Measurements from ENCODE around the gene ZNF687. TPM values are rescaled to one million over a fixed set of nuclear protein-coding genes. Genes with fewer than 3 reads are reported as not detected.

The ZNF687 gene
- total and polyA plus RNA-seq, 2 of the 4 experiments (the other 2 are of a cell fraction), result 5.7 to 10.8 TPM

DNA sequence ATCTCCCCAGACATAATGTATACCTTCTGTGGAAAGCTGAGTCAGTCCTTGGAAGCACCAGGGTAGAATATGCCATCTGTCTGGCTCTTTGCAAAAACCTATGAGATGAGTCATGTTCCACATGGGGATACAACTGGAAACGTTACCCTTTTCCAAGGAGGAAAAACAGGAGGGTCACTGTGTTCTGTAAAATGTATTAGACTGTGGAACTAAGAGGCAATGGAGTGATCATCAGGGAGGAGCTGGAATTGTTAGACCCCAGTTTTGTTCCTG is 43.7 kb upstream of the ZNF687 start:
- Histone ChIP-seq H4K20me1 (ENCODE audit: insufficient read depth, low read length) (peaks cover 19% of the 10 kb centered on the region; the same call in 1 of the 2 replicates), H3K27ac (ENCODE audit: insufficient read depth, low read length) (no peak overlapping the region), H2BK20ac (ENCODE audit: low read depth, low read length) (no peak overlapping the region), H4K5ac (ENCODE audit: low read depth, low read length) (no peak overlapping the region), H3K4me2 (ENCODE audit: low read depth, low read length) (no peak overlapping the region; the same call in 1 of the 2 replicates), H2AK5ac (ENCODE audit: low read depth, low read length) (no peak overlapping the region), H3K4me1 (ENCODE audit: control insufficient read depth, insufficient read depth, low read length) (peaks cover 6% of the 10 kb centered on the region), H3K9ac (ENCODE audit: low read depth, low read length) (no peak overlapping the region), H3K18ac (ENCODE audit: low read depth, low read length) (no peak overlapping the region), H3K79me1 (ENCODE audit: low read depth in 1 of 2, low read length in 2 of 2) (peaks cover 8 to 42% of the 10 kb centered on the region in 2 experiments; a peak in 3 of 4 replicates), H4K91ac (ENCODE audit: insufficient read depth, low read depth, low read length) (no peak overlapping the region), H3K9me3 (ENCODE audit: control insufficient read depth, insufficient read depth, low read length) (no peaks in the 10 kb centered on the region), H2BK5ac (ENCODE audit: low read depth, low read length, poor library complexity, severe bottlenecking) (peak overlapping the region; percentile 78), H2BK15ac (ENCODE audit: low read depth, low read length) (no peak overlapping the region), H3K23ac (ENCODE audit: low read depth, low read length) (0 out of 2 replicates have a peak overlapping the region, but pooled peaks have one; percentile 29), H3K56ac (ENCODE audit: extremely low read depth, insufficient read depth, low read length) (no peak overlapping the region), H3K14ac (replicated peaks; ENCODE audit: low read depth, low read length) (0 out of 2 replicates have a peak overlapping the region, but pooled peaks have one; percentile 14), H3K4me3 (ENCODE audit: insufficient read depth, low read depth, low read length) (no peak overlapping the region), H4K8ac (ENCODE audit: low read depth in 2 of 2, low read length in 2 of 2) (no peak overlapping the region), H3K36me3 (ENCODE audit: control insufficient read depth, insufficient read depth, low read length) (peaks cover 62% of the 10 kb centered on the region), H2AK9ac (replicated peaks; ENCODE audit: low read depth, low read length, poor library complexity) (no peak overlapping the region), H3K27me3 (ENCODE audit: control insufficient read depth, insufficient read depth, low read length) (no peaks in the 10 kb centered on the region), H3K4ac (ENCODE audit: low read depth, low read length) (no peak overlapping the region), H3K9me1 (ENCODE audit: insufficient read depth, low read length) (peaks cover 6% of the 10 kb centered on the region), H2BK120ac (ENCODE audit: low read depth, low read length) (no peak overlapping the region), H2AFZ (replicated peaks; ENCODE audit: low read length, poor library complexity) (no peak overlapping the region)
- no CpG with 5 or more reads among the region's 1 CpG for WGBS, 2 experiments (ENCODE audit: extremely low coverage in 2 of 2, insufficient read length in 1 of 2)
- DNase-seq, result peak; percentile 96
- dilution Hi-C loops (cut with HindIII; ENCODE audit: low sequenced_read_pairs, unreplicated experiment), result no loop called here
- BruUV-seq (replicated peaks), result no TSS peak
- no peak for TF ChIP-seq SMC3 (IDR thresholded peaks at IDR 0.05; ENCODE audit: low read depth, low read length)
- no peak for TF ChIP-seq RAD21 (IDR thresholded peaks at IDR 0.05; ENCODE audit: low read length)
- peak; percentile 60; the same call in 1 of the 2 replicates for TF ChIP-seq MXI1 (IDR thresholded peaks at IDR 0.05; ENCODE audit: borderline replicate concordance, low read depth, low read length)
- no peak for TF ChIP-seq MAZ (IDR thresholded peaks at IDR 0.05; ENCODE audit: borderline replicate concordance, low read depth, low read length)
- no peak for TF ChIP-seq BHLHE40 (IDR thresholded peaks at IDR 0.05; ENCODE audit: low read depth, low read length)
- TF ChIP-seq MAFK (IDR thresholded peaks at IDR 0.05; ENCODE audit: low read depth, low read length), result peak; percentile 68
- TF ChIP-seq, protein P1, sequence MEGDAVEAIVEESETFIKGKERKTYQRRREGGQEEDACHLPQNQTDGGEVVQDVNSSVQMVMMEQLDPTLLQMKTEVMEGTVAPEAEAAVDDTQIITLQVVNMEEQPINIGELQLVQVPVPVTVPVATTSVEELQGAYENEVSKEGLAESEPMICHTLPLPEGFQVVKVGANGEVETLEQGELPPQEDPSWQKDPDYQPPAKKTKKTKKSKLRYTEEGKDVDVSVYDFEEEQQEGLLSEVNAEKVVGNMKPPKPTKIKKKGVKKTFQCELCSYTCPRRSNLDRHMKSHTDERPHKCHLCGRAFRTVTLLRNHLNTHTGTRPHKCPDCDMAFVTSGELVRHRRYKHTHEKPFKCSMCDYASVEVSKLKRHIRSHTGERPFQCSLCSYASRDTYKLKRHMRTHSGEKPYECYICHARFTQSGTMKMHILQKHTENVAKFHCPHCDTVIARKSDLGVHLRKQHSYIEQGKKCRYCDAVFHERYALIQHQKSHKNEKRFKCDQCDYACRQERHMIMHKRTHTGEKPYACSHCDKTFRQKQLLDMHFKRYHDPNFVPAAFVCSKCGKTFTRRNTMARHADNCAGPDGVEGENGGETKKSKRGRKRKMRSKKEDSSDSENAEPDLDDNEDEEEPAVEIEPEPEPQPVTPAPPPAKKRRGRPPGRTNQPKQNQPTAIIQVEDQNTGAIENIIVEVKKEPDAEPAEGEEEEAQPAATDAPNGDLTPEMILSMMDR (conservative IDR thresholded peaks at IDR 0.05; ENCODE audit: low read depth, low read length), result no peak
- no peak for TF ChIP-seq RFX5 (IDR thresholded peaks at IDR 0.05; ENCODE audit: low read depth, low read length)
- TF ChIP-seq POLR2A (IDR thresholded peaks at IDR 0.05; ENCODE audit: low read depth, low read length), result no peak
- TF ChIP-seq, protein P2, sequence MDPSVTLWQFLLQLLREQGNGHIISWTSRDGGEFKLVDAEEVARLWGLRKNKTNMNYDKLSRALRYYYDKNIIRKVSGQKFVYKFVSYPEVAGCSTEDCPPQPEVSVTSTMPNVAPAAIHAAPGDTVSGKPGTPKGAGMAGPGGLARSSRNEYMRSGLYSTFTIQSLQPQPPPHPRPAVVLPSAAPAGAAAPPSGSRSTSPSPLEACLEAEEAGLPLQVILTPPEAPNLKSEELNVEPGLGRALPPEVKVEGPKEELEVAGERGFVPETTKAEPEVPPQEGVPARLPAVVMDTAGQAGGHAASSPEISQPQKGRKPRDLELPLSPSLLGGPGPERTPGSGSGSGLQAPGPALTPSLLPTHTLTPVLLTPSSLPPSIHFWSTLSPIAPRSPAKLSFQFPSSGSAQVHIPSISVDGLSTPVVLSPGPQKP (IDR thresholded peaks at IDR 0.05; ENCODE audit: borderline replicate concordance, low read depth, low read length), result no peak
- TF ChIP-seq CHD1 (IDR thresholded peaks at IDR 0.05; ENCODE audit: low read depth, low read length), result no peak
- peak; percentile 64 for TF ChIP-seq NFE2L2 (IDR thresholded peaks at IDR 0.05; ENCODE audit: low read depth, low read length)
- peak; percentile 20 for TF ChIP-seq RCOR1 (IDR thresholded peaks at IDR 0.05; ENCODE audit: insufficient replicate concordance, low read length)
- TF ChIP-seq FOS (IDR thresholded peaks at IDR 0.05; ENCODE audit: low read depth, low read length), result peak; percentile 94
- TF ChIP-seq, protein P3, sequence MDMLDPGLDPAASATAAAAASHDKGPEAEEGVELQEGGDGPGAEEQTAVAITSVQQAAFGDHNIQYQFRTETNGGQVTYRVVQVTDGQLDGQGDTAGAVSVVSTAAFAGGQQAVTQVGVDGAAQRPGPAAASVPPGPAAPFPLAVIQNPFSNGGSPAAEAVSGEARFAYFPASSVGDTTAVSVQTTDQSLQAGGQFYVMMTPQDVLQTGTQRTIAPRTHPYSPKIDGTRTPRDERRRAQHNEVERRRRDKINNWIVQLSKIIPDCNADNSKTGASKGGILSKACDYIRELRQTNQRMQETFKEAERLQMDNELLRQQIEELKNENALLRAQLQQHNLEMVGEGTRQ (IDR thresholded peaks at IDR 0.05; ENCODE audit: low read depth, low read length), result no peak
- no peak for TF ChIP-seq CEBPB (IDR thresholded peaks at IDR 0.05; ENCODE audit: low read depth, low read length)
- intact Hi-C loops (cut with micrococcal nuclease), result no loop called here
- CTCF ChIA-PET, result interaction anchor here (2.0 kb wide), 1 partner anchor 14 kb away, joined by 6 read pairs; no protein-coding TSS in a partner anchor
- in situ Hi-C loops (cut with MboI; ENCODE audit: low sequenced_read_pairs), result no loop called here
- POLR2A ChIA-PET (ENCODE audit: unreplicated experiment), result interaction anchor here (0.5 kb wide), 1 partner anchor 262 kb away, joined by 3 read pairs; no protein-coding TSS in a partner anchor
- peak; percentile 96 for ATAC-seq (ENCODE audit: low read depth)

All from IMR-90 (cell line).